SU-DHL-6 (cell line): ENCODE results near the gene USP28.

Experiments
- EZH2phosphoT487 ChIP-seq: fragments of 200-600 bp; sonication (generic), shearing (Covaris generic); conservative IDR thresholded peaks from 2 replicates; pipeline ENCODE4 v1.6.1; 2018; ENCODE audit warnings: mild to moderate bottlenecking, antibody characterized with exemption, low read length, moderate library complexity, mixed read lengths
- TF ChIP-seq, protein P1 (sequence below): fragments of 200-600 bp; sonication (generic); IDR thresholded peaks from one replicate; pipeline ENCODE4 v1.5.1; 2017; ENCODE audit warnings: antibody characterized with exemption, mild to moderate bottlenecking, low read length, moderate library complexity; ENCODE audit not compliant: insufficient read depth, poor library complexity, severe bottlenecking

- TF ChIP-seq, protein P1, sequence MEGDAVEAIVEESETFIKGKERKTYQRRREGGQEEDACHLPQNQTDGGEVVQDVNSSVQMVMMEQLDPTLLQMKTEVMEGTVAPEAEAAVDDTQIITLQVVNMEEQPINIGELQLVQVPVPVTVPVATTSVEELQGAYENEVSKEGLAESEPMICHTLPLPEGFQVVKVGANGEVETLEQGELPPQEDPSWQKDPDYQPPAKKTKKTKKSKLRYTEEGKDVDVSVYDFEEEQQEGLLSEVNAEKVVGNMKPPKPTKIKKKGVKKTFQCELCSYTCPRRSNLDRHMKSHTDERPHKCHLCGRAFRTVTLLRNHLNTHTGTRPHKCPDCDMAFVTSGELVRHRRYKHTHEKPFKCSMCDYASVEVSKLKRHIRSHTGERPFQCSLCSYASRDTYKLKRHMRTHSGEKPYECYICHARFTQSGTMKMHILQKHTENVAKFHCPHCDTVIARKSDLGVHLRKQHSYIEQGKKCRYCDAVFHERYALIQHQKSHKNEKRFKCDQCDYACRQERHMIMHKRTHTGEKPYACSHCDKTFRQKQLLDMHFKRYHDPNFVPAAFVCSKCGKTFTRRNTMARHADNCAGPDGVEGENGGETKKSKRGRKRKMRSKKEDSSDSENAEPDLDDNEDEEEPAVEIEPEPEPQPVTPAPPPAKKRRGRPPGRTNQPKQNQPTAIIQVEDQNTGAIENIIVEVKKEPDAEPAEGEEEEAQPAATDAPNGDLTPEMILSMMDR = no peak
- TF ChIP-seq EZH2phosphoT487 = no peak
Measured at GRCh38 chr11:113808931-113809330, 66.4 kb downstream of the USP28 start.
